Upper lobe of left lung (tissue), 6 donors: ENCODE measurements around the gene FURIN. TPM values are rescaled to one million over a fixed set of nuclear protein-coding genes. Genes with fewer than 3 reads are reported as not detected.

Source experiments
- ATAC-seq, 2 donors: fragments of 200-7000 bp; cut with Tn5 transposase; one replicate each; pipeline ENCODE4 v1.9.1; 2022; ENCODE audit warnings: mild to moderate bottlenecking in 2 of 2, moderate library complexity in 2 of 2; ENCODE audit not compliant: low FRiP score in 2 of 2
- DNase-seq, 2 donors: peaks; one replicate each; pipeline ENCODE4 v3.0.0-alpha.2; 2019 to 2020
- H3K27ac ChIP-seq, 4 donors: fragments of 200-600 bp; sonication (generic); one replicate each; pipeline ENCODE4 v1.5.1; 2016 to 2019
- H3K27me3 ChIP-seq, 4 donors: fragments of 200-600 bp; sonication (generic); one replicate each; pipeline ENCODE4 v1.5.1; 2017 to 2019
- H3K36me3 ChIP-seq, 4 donors: fragments of 200-600 bp; sonication (generic); one replicate each; pipeline ENCODE4 v1.5.1; 2016 to 2019
- H3K4me1 ChIP-seq, 4 donors: fragments of 200-600 bp; sonication (generic); one replicate each; pipeline ENCODE4 v1.5.1; 2018 to 2019
- H3K4me3 ChIP-seq, 4 donors: fragments of 200-600 bp; sonication (generic); one replicate each; pipeline ENCODE4 v1.5.1; 2017 to 2019; ENCODE audit warnings: mild to moderate bottlenecking in 2 of 4, moderate library complexity in 1 of 4
- H3K9me3 ChIP-seq, 4 donors: fragments of 200-600 bp; sonication (generic); one replicate each; pipeline ENCODE4 v1.5.1; 2018 to 2019
- CTCF ChIP-seq, 6 experiments: fragments of 450-650 bp in 4 of 6; fragments of 200-600 bp in 2 of 6; sonication (generic) in 2 of 6; IDR thresholded peaks; one replicate each; pipeline ENCODE4 v1.5.1; 2016 to 2019; ENCODE audit warnings: antibody characterized with exemption in 6 of 6
- EP300 ChIP-seq, 4 donors: sonication (generic); formaldehyde crosslinking; IDR thresholded peaks; one replicate each; pipeline ENCODE4 v1.5.1; 2017; ENCODE audit warnings: antibody characterized with exemption in 4 of 4, control low read depth in 2 of 4
- POLR2A ChIP-seq, 4 donors: fragments of 450-650 bp; IDR thresholded peaks; one replicate each; pipeline ENCODE4 v1.5.1; 2016 to 2017; ENCODE audit warnings: antibody characterized with exemption in 4 of 4, mild to moderate bottlenecking in 2 of 4
- POLR2AphosphoS5 ChIP-seq, 2 donors: sonication (generic); formaldehyde crosslinking; IDR thresholded peaks; one replicate each; pipeline ENCODE4 v1.5.1; 2017; ENCODE audit warnings: antibody characterized with exemption in 2 of 2
- WGBS, 2 donors: methylation state at CpG; one replicate each; pipeline ENCODE4 v1.1.5; 2017 to 2018; 5-methylcytosine and 5-hydroxymethylcytosine counted together
- total RNA-seq, 6 donors: library from RNA; depleted of rRNA in 4 of 6; stranded (reverse); fragments of >200 nt in 4 of 6; gene quantifications; one replicate each; pipeline versions ENCODE4 v1.1.0 to v1.2.1, GENCODE V29; 2016 to 2021
- donor health status: DM: no; HTN: no; CAD: no; lungs with moderate emphysema.
- donor health status: DM: no; HTN: yes; CAD: no; lungs with severe emphysema.

The FURIN gene
- total RNA-seq, 6 donors from 2014 or later, result 59.0 to 150 (median 108) TPM

- Histone ChIP-seq H3K27me3 (no peaks in the 10 kb centered on the region), H3K4me3 (no peak overlapping the region), H3K27ac (no peak overlapping the region), H3K9me3 (no peaks in the 10 kb centered on the region), H3K36me3 (no peaks in the 10 kb centered on the region), H3K4me1 (peaks cover 8 to 17% (median 12%) of the 10 kb centered on the region in 4 donors)
- no peak for ATAC-seq
- 94 to 95% methylated on average over 8 of the region's 8 CpGs for WGBS, 2 donors
- no peak for TF ChIP-seq CTCF (IDR thresholded peaks at IDR 0.05)
- no peak for TF ChIP-seq POLR2AphosphoS5 (IDR thresholded peaks at IDR 0.05)
- TF ChIP-seq EP300 (IDR thresholded peaks at IDR 0.05), result no peak
- TF ChIP-seq POLR2A (IDR thresholded peaks at IDR 0.05), result no peak
- DNase-seq, result no peak
Observed at GRCh38 chr15:90857337-90857736, 11.1 kb upstream of the FURIN start.

- DNase-seq (no peak), ATAC-seq (no peak)
- no peak overlapping the region for H3K4me3 ChIP-seq
- WGBS, 2 donors, result 74 to 84% methylated on average over 8 of the region's 8 CpGs
- H3K27ac ChIP-seq, result no peak overlapping the region
- H3K27me3 ChIP-seq, result no peaks in the 10 kb centered on the region
- H3K36me3 ChIP-seq, result no peaks in the 10 kb centered on the region
- peaks cover 9 to 17% (median 13%) of the 10 kb centered on the region in 4 donors for H3K4me1 ChIP-seq
- no peaks in the 10 kb centered on the region for H3K9me3 ChIP-seq
- peak in 1 of 2 donors; percentile 5 for TF ChIP-seq POLR2AphosphoS5 (IDR thresholded peaks at IDR 0.05)
- no peak for TF ChIP-seq CTCF (IDR thresholded peaks at IDR 0.05)
Observed at GRCh38 chr15:90857883-90858443, 10.4 kb upstream of the FURIN start.

GRCh38 chr15:90859234-90860131, 8.9 kb upstream of the FURIN start:
- TF ChIP-seq POLR2A (IDR thresholded peaks at IDR 0.05) (no peak), POLR2AphosphoS5 (IDR thresholded peaks at IDR 0.05) (no peak), EP300 (IDR thresholded peaks at IDR 0.05) (no peak), CTCF (IDR thresholded peaks at IDR 0.05) (no peak)
- peaks cover 11 to 31% (median 24%) of the 10 kb centered on the region in 4 donors for H3K4me1 ChIP-seq
- DNase-seq (no peak), ATAC-seq (no peak)
- peak overlapping the region; percentile 8 to 63 (median 44) for H3K27ac ChIP-seq
- H3K9me3 ChIP-seq, result no peaks in the 10 kb centered on the region
- 60 to 72% methylated on average over 8 to 10 of the region's 10 CpGs for WGBS, 2 donors
- no peaks in the 10 kb centered on the region for H3K27me3 ChIP-seq
- no peaks in the 10 kb centered on the region for H3K36me3 ChIP-seq
- H3K4me3 ChIP-seq, result no peak overlapping the region

- peaks cover 11 to 33% (median 24%) of the 10 kb centered on the region in 4 donors for H3K4me1 ChIP-seq
- WGBS, 2 donors, result 69 to 84% methylated on average over 7 of the region's 7 CpGs
- TF ChIP-seq POLR2A (IDR thresholded peaks at IDR 0.05), result no peak
- TF ChIP-seq POLR2AphosphoS5 (IDR thresholded peaks at IDR 0.05), result peak in 1 of 2 donors; percentile 36
- peak in 2 of 4 donors; percentile 27 to 50 for TF ChIP-seq EP300 (IDR thresholded peaks at IDR 0.05)
- H3K4me3 ChIP-seq, result no peak overlapping the region
- no peaks in the 10 kb centered on the region for H3K9me3 ChIP-seq
- DNase-seq, result no peak
- no peaks in the 10 kb centered on the region for H3K36me3 ChIP-seq
- ATAC-seq, result no peak
- peak overlapping the region in 2 of 4 donors; percentile 8 to 63 for H3K27ac ChIP-seq
- H3K27me3 ChIP-seq, result no peaks in the 10 kb centered on the region
Observed at GRCh38 chr15:90860450-90860849, 7.9 kb upstream of the FURIN start.

GRCh38 chr15:90860942-90861675, 7.3 kb upstream of the FURIN start:
- ATAC-seq (no peak), DNase-seq (no peak)
- H3K4me1 ChIP-seq, result peaks cover 11 to 38% (median 27%) of the 10 kb centered on the region in 4 donors
- H3K27me3 ChIP-seq, result no peaks in the 10 kb centered on the region
- H3K4me3 ChIP-seq, result no peak overlapping the region
- TF ChIP-seq POLR2A (IDR thresholded peaks at IDR 0.05) (no peak), CTCF (IDR thresholded peaks at IDR 0.05) (no peak), POLR2AphosphoS5 (IDR thresholded peaks at IDR 0.05) (no peak), EP300 (IDR thresholded peaks at IDR 0.05) (no peak)
- no peaks in the 10 kb centered on the region for H3K9me3 ChIP-seq
- peak overlapping the region in 1 of 4 donors; percentile 63 for H3K27ac ChIP-seq
- H3K36me3 ChIP-seq, result no peaks in the 10 kb centered on the region
- WGBS, 2 donors, result 86 to 88% methylated on average over 14 of the region's 14 CpGs
